ENCODE measurements around the gene CYB5R3.

Gene CYB5R3

GRCh38 chr22:42688241-42689211, 39.3 kb upstream of the CYB5R3 start:
- no peaks in the 10 kb centered on the region for H3K9me3 ChIP-seq (ENCODE audit: control insufficient read depth, low read length)
- H3K4me1 ChIP-seq (ENCODE audit: control insufficient read depth, insufficient read depth, low read length, poor library complexity, severe bottlenecking): no peaks in the 10 kb centered on the region
- no peaks in the 10 kb centered on the region for H3K36me3 ChIP-seq (ENCODE audit: control insufficient read depth, insufficient read depth, low read length)
- no peaks in the 10 kb centered on the region for H3K27me3 ChIP-seq (replicated peaks; ENCODE audit: control insufficient read depth, insufficient read depth, low read length, poor library complexity, severe bottlenecking)
- no peak overlapping the region for H3K4me3 ChIP-seq (ENCODE audit: insufficient read depth, low read depth, low read length, poor library complexity, severe bottlenecking)
- H3K27ac ChIP-seq (ENCODE audit: insufficient read depth, low read length, poor library complexity, severe bottlenecking): no peak overlapping the region
- no peak for DNase-seq

GRCh38 chr22:42686756-42687491, 37.7 kb upstream of the CYB5R3 start:
- Histone ChIP-seq H3K4me1 (ENCODE audit: control insufficient read depth, insufficient read depth, low read length, poor library complexity, severe bottlenecking) (no peaks in the 10 kb centered on the region), H3K36me3 (ENCODE audit: control insufficient read depth, insufficient read depth, low read length) (no peaks in the 10 kb centered on the region), H3K27me3 (replicated peaks; ENCODE audit: control insufficient read depth, insufficient read depth, low read length, poor library complexity, severe bottlenecking) (no peaks in the 10 kb centered on the region), H3K4me3 (ENCODE audit: insufficient read depth, low read depth, low read length, poor library complexity, severe bottlenecking) (no peak overlapping the region), H3K9me3 (ENCODE audit: control insufficient read depth, low read length) (no peaks in the 10 kb centered on the region), H3K27ac (ENCODE audit: insufficient read depth, low read length, poor library complexity, severe bottlenecking) (no peak overlapping the region)
- DNase-seq: no peak

DNA sequence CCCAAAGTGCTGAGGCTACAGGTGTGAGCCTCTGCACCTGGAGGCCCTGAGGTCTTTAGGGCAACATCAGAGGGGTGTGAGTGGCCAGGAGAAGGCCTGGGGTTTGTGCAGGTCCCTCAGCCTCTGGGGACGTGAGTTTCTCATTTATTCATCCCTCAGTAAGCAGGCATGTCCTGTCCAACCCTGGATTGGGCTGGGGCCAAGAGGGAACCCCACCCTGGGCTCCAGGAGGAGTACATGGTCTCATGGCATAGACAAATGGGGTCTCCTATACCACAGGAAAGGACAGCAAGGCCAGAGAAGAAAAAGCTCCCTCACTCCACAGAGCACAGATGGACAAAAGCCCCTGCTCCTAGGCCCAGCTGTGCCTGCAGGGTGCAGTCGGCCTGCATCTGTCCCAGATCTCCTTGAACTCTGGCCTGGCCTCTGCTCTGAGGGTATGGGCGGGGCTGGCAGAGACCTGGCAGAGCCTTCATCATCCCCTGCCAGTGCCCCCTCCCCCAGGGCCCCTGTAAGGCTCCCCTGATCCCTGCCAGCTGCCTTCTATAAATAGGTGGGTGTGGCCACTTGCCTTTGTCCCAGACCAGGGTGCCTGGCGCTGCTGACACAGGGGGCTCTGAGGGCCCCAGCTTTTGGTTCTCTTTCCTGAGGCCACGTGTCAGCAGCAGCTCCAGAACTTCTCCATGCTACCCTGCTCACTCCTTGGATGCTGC, 36.9 kb upstream of the CYB5R3 start:
- DNase-seq: no peak
- Histone ChIP-seq H3K4me1 (ENCODE audit: control insufficient read depth, insufficient read depth, low read length, poor library complexity, severe bottlenecking) (no peaks in the 10 kb centered on the region), H3K4me3 (ENCODE audit: insufficient read depth, low read depth, low read length, poor library complexity, severe bottlenecking) (no peak overlapping the region), H3K36me3 (ENCODE audit: control insufficient read depth, insufficient read depth, low read length) (no peaks in the 10 kb centered on the region), H3K27ac (ENCODE audit: insufficient read depth, low read length, poor library complexity, severe bottlenecking) (no peak overlapping the region), H3K9me3 (ENCODE audit: control insufficient read depth, low read length) (no peaks in the 10 kb centered on the region), H3K27me3 (replicated peaks; ENCODE audit: control insufficient read depth, insufficient read depth, low read length, poor library complexity, severe bottlenecking) (no peaks in the 10 kb centered on the region)

DNA sequence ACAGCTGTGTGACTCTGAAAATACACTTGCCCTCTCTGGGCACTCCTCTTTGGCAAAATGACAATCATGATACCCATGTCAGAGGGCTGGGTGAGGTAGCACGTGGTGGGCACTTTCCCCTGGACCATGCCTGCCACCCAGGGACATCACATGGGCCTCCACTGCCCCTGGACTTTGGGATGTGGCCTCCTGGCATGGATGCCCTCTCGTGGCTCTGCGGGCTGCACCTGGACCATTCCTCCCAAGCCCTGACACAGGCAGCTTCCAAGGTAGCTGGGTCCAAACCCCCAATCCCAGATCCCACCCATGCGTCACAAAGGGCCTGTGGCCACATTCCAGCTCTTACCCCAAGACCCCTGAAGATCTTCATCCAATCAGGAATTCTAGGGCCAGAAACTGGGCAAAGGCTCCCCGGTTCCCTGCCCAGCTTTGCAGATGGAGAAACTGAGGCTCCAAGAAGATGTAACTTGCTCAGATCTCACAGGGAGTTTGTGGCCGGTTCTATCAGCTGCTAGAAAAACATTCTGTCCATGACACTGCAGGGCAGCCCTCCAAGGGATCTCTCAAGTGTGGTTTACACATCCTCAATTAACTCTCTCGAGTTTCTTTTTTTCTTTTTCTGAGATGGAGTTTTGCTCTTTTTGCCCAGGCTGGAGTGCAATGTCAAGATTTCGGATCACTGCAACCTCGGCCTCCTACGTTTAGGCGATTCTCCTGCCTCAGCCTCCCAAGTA, 35.4 kb upstream of the CYB5R3 start:
- Histone ChIP-seq H3K4me3 (ENCODE audit: insufficient read depth, low read depth, low read length, poor library complexity, severe bottlenecking) (no peak overlapping the region), H3K27me3 (replicated peaks; ENCODE audit: control insufficient read depth, insufficient read depth, low read length, poor library complexity, severe bottlenecking) (no peaks in the 10 kb centered on the region), H3K36me3 (ENCODE audit: control insufficient read depth, insufficient read depth, low read length) (no peaks in the 10 kb centered on the region), H3K4me1 (ENCODE audit: control insufficient read depth, insufficient read depth, low read length, poor library complexity, severe bottlenecking) (no peaks in the 10 kb centered on the region), H3K27ac (ENCODE audit: insufficient read depth, low read length, poor library complexity, severe bottlenecking) (no peak overlapping the region), H3K9me3 (ENCODE audit: control insufficient read depth, low read length) (no peaks in the 10 kb centered on the region)
- no peak for DNase-seq

- Histone ChIP-seq H3K36me3 (ENCODE audit: control insufficient read depth, insufficient read depth, low read length) (no peaks in the 10 kb centered on the region), H3K4me1 (ENCODE audit: control insufficient read depth, insufficient read depth, low read length, poor library complexity, severe bottlenecking) (no peaks in the 10 kb centered on the region), H3K9me3 (ENCODE audit: control insufficient read depth, low read length) (no peaks in the 10 kb centered on the region), H3K4me3 (ENCODE audit: insufficient read depth, low read depth, low read length, poor library complexity, severe bottlenecking) (no peak overlapping the region), H3K27me3 (replicated peaks; ENCODE audit: control insufficient read depth, insufficient read depth, low read length, poor library complexity, severe bottlenecking) (no peaks in the 10 kb centered on the region), H3K27ac (ENCODE audit: insufficient read depth, low read length, poor library complexity, severe bottlenecking) (no peak overlapping the region)
- no peak for DNase-seq
Observed at GRCh38 chr22:42683578-42684283, 34.5 kb upstream of the CYB5R3 start.

- Histone ChIP-seq H3K4me1 (ENCODE audit: control insufficient read depth, insufficient read depth, low read length, poor library complexity, severe bottlenecking) (no peaks in the 10 kb centered on the region), H3K36me3 (ENCODE audit: control insufficient read depth, insufficient read depth, low read length) (no peaks in the 10 kb centered on the region), H3K27me3 (replicated peaks; ENCODE audit: control insufficient read depth, insufficient read depth, low read length, poor library complexity, severe bottlenecking) (no peaks in the 10 kb centered on the region), H3K27ac (ENCODE audit: insufficient read depth, low read length, poor library complexity, severe bottlenecking) (no peak overlapping the region), H3K4me3 (ENCODE audit: insufficient read depth, low read depth, low read length, poor library complexity, severe bottlenecking) (no peak overlapping the region), H3K9me3 (ENCODE audit: control insufficient read depth, low read length) (no peaks in the 10 kb centered on the region)
- DNase-seq: no peak
Observed at GRCh38 chr22:42682113-42682851, 33.1 kb upstream of the CYB5R3 start.

- Histone ChIP-seq H3K4me3 (ENCODE audit: insufficient read depth, low read depth, low read length, poor library complexity, severe bottlenecking) (no peak overlapping the region), H3K27ac (ENCODE audit: insufficient read depth, low read length, poor library complexity, severe bottlenecking) (no peak overlapping the region), H3K9me3 (ENCODE audit: control insufficient read depth, low read length) (no peaks in the 10 kb centered on the region), H3K4me1 (ENCODE audit: control insufficient read depth, insufficient read depth, low read length, poor library complexity, severe bottlenecking) (no peaks in the 10 kb centered on the region), H3K27me3 (replicated peaks; ENCODE audit: control insufficient read depth, insufficient read depth, low read length, poor library complexity, severe bottlenecking) (no peaks in the 10 kb centered on the region), H3K36me3 (ENCODE audit: control insufficient read depth, insufficient read depth, low read length) (no peaks in the 10 kb centered on the region)
- no peak for DNase-seq
Observed at GRCh38 chr22:42680648-42681047, 31.5 kb upstream of the CYB5R3 start.

DNA sequence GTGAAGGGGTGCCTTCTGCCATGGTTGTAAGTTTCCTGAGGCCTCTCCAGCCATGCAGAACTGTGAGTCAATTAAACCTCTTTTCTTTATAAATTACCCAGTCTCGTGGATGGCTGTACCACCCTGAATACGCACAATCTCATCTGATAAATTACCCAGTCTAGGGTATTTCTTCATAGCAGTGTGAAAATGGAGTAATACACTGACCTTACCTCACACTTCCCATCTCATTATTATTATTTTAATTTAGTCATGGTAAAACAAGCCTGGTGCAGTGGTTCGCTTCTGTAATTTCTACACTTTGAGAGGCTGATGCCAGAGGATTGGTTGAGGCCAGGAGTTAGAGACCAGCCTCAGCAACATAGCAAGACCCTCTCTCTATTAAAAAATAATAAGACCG, 30.5 kb upstream of the CYB5R3 start:
- no peak overlapping the region for H3K27ac ChIP-seq (ENCODE audit: insufficient read depth, low read length, poor library complexity, severe bottlenecking)
- H3K4me1 ChIP-seq (ENCODE audit: control insufficient read depth, insufficient read depth, low read length, poor library complexity, severe bottlenecking): no peaks in the 10 kb centered on the region
- H3K9me3 ChIP-seq (ENCODE audit: control insufficient read depth, low read length): no peaks in the 10 kb centered on the region
- no peaks in the 10 kb centered on the region for H3K36me3 ChIP-seq (ENCODE audit: control insufficient read depth, insufficient read depth, low read length)
- no peaks in the 10 kb centered on the region for H3K27me3 ChIP-seq (replicated peaks; ENCODE audit: control insufficient read depth, insufficient read depth, low read length, poor library complexity, severe bottlenecking)
- DNase-seq: no peak
- H3K4me3 ChIP-seq (ENCODE audit: insufficient read depth, low read depth, low read length, poor library complexity, severe bottlenecking): no peak overlapping the region
